DOHH2 (cell line): ENCODE results near the gene MTARC2.

Experiments used
- H3F3A ChIP-seq: fragments of 200-600 bp; sonication (generic), shearing (Covaris generic); 2 replicates; pipeline ENCODE4 v1.6.0; 2016; ENCODE audit warnings: antibody characterized with exemption, mild to moderate bottlenecking; ENCODE audit not compliant: control insufficient read depth, insufficient read depth
- H3K27ac ChIP-seq: fragments of 200-600 bp; sonication (generic); 2 replicates; pipeline ENCODE4 v1.5.1; 2014; ENCODE audit warnings: low read depth, mild to moderate bottlenecking, low read length, moderate library complexity
- H3K27me3 ChIP-seq: fragments of 200-600 bp; sonication (generic); 2 replicates; pipeline ENCODE4 v1.6.1; 2014; ENCODE audit warnings: mild to moderate bottlenecking, low read length, mixed read lengths; ENCODE audit not compliant: control insufficient read depth
- H3K36me3 ChIP-seq: fragments of 200-600 bp; sonication (generic); 2 replicates; pipeline ENCODE4 v1.6.1; 2014; ENCODE audit warnings: mild to moderate bottlenecking, low read length, moderate library complexity, mixed read lengths; ENCODE audit not compliant: control insufficient read depth
- H3K4me1 ChIP-seq: fragments of 200-600 bp; sonication (generic); 2 replicates; pipeline ENCODE4 v1.6.1; 2014; ENCODE audit warnings: mild to moderate bottlenecking, low read length, mixed read lengths; ENCODE audit not compliant: control insufficient read depth
- H3K4me2 ChIP-seq: fragments of 200-600 bp; sonication (generic); 2 replicates; pipeline ENCODE4 v1.6.0; 2014; ENCODE audit warnings: mild to moderate bottlenecking, low read length, moderate library complexity
- H3K4me3 ChIP-seq: fragments of 200-600 bp; sonication (generic); 2 replicates; pipeline ENCODE4 v1.5.1; 2014; ENCODE audit warnings: mild to moderate bottlenecking, low read length, mixed read lengths
- H3K79me2 ChIP-seq: fragments of 200-600 bp; sonication (generic); 2 replicates; pipeline ENCODE4 v1.6.1; 2014; ENCODE audit warnings: mild to moderate bottlenecking, low read length, mixed read lengths; ENCODE audit not compliant: control insufficient read depth
- H3K9me2 ChIP-seq: fragments of 200-600 bp; sonication (generic); replicated peaks from 2 replicates; pipeline ENCODE4 v1.6.1; 2014; ENCODE audit warnings: mild to moderate bottlenecking, low read length, mixed read lengths; ENCODE audit not compliant: control insufficient read depth
- H3K9me3 ChIP-seq: fragments of 200-600 bp; sonication (generic); 2 replicates; pipeline ENCODE4 v1.6.1; 2014; ENCODE audit warnings: antibody characterized with exemption, low read length, mixed read lengths; ENCODE audit not compliant: control insufficient read depth, insufficient read depth
- H4K20me1 ChIP-seq: fragments of 200-600 bp; sonication (generic); 2 replicates; pipeline ENCODE4 v1.6.0; 2014; ENCODE audit warnings: low read depth, mild to moderate bottlenecking, antibody characterized with exemption, low read length, moderate library complexity; ENCODE audit not compliant: control insufficient read depth, insufficient read depth
- EZH2phosphoT487 ChIP-seq: fragments of 200-600 bp; sonication (generic); IDR thresholded peaks from 2 replicates; pipeline ENCODE4 v1.6.1; 2017; ENCODE audit warnings: borderline replicate concordance, mild to moderate bottlenecking, antibody characterized with exemption, low read length, moderate library complexity, mixed read lengths
- TF ChIP-seq, protein P1 (sequence below): fragments of 200-600 bp; sonication (generic); IDR thresholded peaks from one replicate; pipeline ENCODE4 v1.5.1; 2014; ENCODE audit warnings: antibody characterized with exemption, mild to moderate bottlenecking, low read depth, low read length; ENCODE audit not compliant: poor library complexity, severe bottlenecking

MTARC2 gene

DNA sequence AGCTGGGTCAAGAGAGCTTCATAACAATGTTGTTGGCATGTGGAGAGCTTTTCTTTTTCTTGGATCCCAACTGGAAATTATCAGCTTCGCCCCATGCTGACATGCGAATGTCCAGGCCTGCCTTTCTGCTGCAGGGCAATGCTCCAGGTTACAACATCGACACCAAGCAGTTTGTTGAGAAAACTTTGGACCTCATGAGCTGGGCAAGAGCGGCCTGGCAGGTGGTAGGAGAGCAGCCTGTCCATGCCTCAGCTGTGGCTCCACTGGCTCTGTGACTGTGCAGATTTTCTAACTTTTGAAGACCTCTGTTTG, 80.0 kb downstream of the MTARC2 start:
- H3K36me3 ChIP-seq, result no peaks in the 10 kb centered on the region
- H3K4me2 ChIP-seq, result no peak overlapping the region
- H3K9me2 ChIP-seq, result no peaks in the 10 kb centered on the region
- no peak overlapping the region for H3K4me3 ChIP-seq
- TF ChIP-seq, protein P1, sequence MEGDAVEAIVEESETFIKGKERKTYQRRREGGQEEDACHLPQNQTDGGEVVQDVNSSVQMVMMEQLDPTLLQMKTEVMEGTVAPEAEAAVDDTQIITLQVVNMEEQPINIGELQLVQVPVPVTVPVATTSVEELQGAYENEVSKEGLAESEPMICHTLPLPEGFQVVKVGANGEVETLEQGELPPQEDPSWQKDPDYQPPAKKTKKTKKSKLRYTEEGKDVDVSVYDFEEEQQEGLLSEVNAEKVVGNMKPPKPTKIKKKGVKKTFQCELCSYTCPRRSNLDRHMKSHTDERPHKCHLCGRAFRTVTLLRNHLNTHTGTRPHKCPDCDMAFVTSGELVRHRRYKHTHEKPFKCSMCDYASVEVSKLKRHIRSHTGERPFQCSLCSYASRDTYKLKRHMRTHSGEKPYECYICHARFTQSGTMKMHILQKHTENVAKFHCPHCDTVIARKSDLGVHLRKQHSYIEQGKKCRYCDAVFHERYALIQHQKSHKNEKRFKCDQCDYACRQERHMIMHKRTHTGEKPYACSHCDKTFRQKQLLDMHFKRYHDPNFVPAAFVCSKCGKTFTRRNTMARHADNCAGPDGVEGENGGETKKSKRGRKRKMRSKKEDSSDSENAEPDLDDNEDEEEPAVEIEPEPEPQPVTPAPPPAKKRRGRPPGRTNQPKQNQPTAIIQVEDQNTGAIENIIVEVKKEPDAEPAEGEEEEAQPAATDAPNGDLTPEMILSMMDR, result no peak
- TF ChIP-seq EZH2phosphoT487, result no peak
- H3K79me2 ChIP-seq, result no peaks in the 10 kb centered on the region
- no peaks in the 10 kb centered on the region for H3F3A ChIP-seq
- no peaks in the 10 kb centered on the region for H4K20me1 ChIP-seq
- no peaks in the 10 kb centered on the region for H3K27me3 ChIP-seq
- H3K9me3 ChIP-seq, result no peaks in the 10 kb centered on the region
- no peak overlapping the region for H3K27ac ChIP-seq
- H3K4me1 ChIP-seq, result no peaks in the 10 kb centered on the region

DNA sequence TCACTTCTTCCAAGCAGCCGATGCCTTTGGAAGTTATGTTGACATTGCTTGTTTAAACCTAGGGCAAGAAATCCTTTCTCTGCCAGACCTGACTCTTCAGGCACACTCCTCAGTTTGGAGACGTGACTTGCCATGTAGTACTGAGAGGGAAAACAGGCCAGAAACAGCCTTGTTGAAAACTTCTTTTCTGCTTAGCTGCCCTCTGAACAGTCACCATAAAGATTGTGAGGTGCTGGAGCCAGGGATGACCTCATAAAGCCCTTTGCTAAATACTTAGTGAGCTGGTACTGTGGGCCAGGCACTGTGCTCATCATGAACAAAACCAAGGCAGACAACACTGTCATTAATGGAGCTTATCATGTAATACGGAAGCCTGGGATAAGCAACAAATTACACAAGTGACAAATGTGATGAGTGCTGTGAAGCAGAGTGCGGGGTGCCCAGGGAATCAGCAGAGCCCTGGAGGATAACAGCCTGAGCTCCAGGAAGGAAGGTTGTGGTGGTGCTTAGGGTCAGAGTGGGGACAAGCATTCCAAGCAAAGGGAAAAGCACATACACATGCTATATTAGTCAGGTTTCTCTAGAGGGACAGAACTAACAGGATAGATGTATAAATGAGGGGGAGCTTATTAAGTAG, 80.9 kb downstream of the MTARC2 start:
- no peaks in the 10 kb centered on the region for H3K27me3 ChIP-seq
- H3K9me3 ChIP-seq, result no peaks in the 10 kb centered on the region
- no peaks in the 10 kb centered on the region for H3F3A ChIP-seq
- TF ChIP-seq, protein P1, result no peak
- no peak for TF ChIP-seq EZH2phosphoT487
- H3K4me3 ChIP-seq, result no peak overlapping the region
- no peak overlapping the region for H3K27ac ChIP-seq
- H4K20me1 ChIP-seq, result no peaks in the 10 kb centered on the region
- H3K36me3 ChIP-seq, result no peaks in the 10 kb centered on the region
- H3K79me2 ChIP-seq, result no peaks in the 10 kb centered on the region
- no peak overlapping the region for H3K4me2 ChIP-seq
- no peaks in the 10 kb centered on the region for H3K4me1 ChIP-seq
- no peaks in the 10 kb centered on the region for H3K9me2 ChIP-seq

DNA sequence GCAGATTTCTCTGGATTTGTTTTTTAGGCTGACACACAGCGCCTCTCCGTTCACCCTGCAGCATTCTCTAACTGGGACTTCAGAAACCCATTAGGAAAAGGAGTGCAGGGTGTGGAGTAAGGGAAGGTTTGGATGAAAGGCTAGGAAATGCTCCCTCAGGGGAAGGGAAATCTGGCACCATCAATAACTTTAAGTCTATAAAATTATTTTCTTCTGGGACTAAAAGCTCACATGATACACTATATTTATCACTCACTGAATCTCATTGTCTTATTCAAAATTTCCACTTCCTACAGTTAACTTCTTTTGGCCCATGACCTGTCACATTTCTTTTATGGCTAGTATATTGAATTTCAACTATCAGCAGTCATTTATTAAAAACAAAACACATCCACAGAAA, 85.3 kb downstream of the MTARC2 start:
- Histone ChIP-seq H3F3A (no peaks in the 10 kb centered on the region), H3K27ac (no peak overlapping the region), H4K20me1 (no peaks in the 10 kb centered on the region), H3K27me3 (no peaks in the 10 kb centered on the region), H3K4me1 (no peaks in the 10 kb centered on the region), H3K79me2 (no peaks in the 10 kb centered on the region), H3K36me3 (no peaks in the 10 kb centered on the region), H3K9me3 (no peaks in the 10 kb centered on the region), H3K9me2 (no peaks in the 10 kb centered on the region), H3K4me2 (no peak overlapping the region), H3K4me3 (no peak overlapping the region)
- TF ChIP-seq, protein P1, result no peak
- TF ChIP-seq EZH2phosphoT487, result no peak
